OCI-LY1 (cell line): ENCODE measurements around the gene DYRK2.

ENCODE experiments used
- EZH2 ChIP-seq: fragments of 200-600 bp; sonication (generic), shearing (Covaris generic); IDR thresholded peaks from 2 replicates; pipeline ENCODE4 v1.8.0; 2017; ENCODE audit warnings: borderline replicate concordance, mixed run types, mild to moderate bottlenecking, antibody characterized with exemption, low read length, moderate library complexity, mixed read lengths
- TF ChIP-seq, protein P1 (sequence below): fragments of 200-600 bp; sonication (generic), shearing (Covaris generic); IDR thresholded peaks from 2 replicates; pipeline ENCODE4 v1.5.1; 2017; ENCODE audit warnings: mild to moderate bottlenecking, antibody characterized with exemption, low read length, moderate library complexity, mixed read lengths

- TF ChIP-seq, protein P1, sequence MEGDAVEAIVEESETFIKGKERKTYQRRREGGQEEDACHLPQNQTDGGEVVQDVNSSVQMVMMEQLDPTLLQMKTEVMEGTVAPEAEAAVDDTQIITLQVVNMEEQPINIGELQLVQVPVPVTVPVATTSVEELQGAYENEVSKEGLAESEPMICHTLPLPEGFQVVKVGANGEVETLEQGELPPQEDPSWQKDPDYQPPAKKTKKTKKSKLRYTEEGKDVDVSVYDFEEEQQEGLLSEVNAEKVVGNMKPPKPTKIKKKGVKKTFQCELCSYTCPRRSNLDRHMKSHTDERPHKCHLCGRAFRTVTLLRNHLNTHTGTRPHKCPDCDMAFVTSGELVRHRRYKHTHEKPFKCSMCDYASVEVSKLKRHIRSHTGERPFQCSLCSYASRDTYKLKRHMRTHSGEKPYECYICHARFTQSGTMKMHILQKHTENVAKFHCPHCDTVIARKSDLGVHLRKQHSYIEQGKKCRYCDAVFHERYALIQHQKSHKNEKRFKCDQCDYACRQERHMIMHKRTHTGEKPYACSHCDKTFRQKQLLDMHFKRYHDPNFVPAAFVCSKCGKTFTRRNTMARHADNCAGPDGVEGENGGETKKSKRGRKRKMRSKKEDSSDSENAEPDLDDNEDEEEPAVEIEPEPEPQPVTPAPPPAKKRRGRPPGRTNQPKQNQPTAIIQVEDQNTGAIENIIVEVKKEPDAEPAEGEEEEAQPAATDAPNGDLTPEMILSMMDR, result no peak
- TF ChIP-seq EZH2, result no peak
Observed at GRCh38 chr12:67633708-67634107, 14.8 kb upstream of the DYRK2 start.
